ENCODE results near the gene PER2.

PER2 gene

GRCh38 chr2:238243496-238244076, 44.8 kb downstream of the PER2 start:
- DNase-seq, result no peak

GRCh38 chr2:238242731-238243495, 45.5 kb downstream of the PER2 start:
- DNase-seq, result no peak

- DNase-seq, result no peak
Observed at GRCh38 chr2:238241970-238242369, 46.4 kb downstream of the PER2 start.

- peak; percentile 86 for DNase-seq
Observed at GRCh38 chr2:238240757-238241711, 47.4 kb downstream of the PER2 start.

- peak; percentile 93 for DNase-seq
Observed at GRCh38 chr2:238239863-238240756, 48.3 kb downstream of the PER2 start, which contains the start of gene HES6. Gene HES6, minus strand, starts transcription at chr2:238240038. Its CDS starts 133 bp downstream, at chr2:238239905.

GRCh38 chr2:238239543-238239862, 48.9 kb downstream of the PER2 start:
- no peak for DNase-seq

- DNase-seq, result no peak
Observed at GRCh38 chr2:238238766-238239542, 49.5 kb downstream of the PER2 start.

- no peak for DNase-seq
Observed at GRCh38 chr2:238238311-238238765, 50.1 kb downstream of the PER2 start.

- no peak for DNase-seq
Observed at GRCh38 chr2:238237431-238238135, 50.8 kb downstream of the PER2 start.

- no peak for DNase-seq
Observed at GRCh38 chr2:238236571-238236970, 51.8 kb downstream of the PER2 start.

- DNase-seq, result no peak
Observed at GRCh38 chr2:238235856-238236255, 52.6 kb downstream of the PER2 start.

GRCh38 chr2:238235331-238235732, 53.1 kb downstream of the PER2 start:
- no peak for DNase-seq

GRCh38 chr2:238233625-238234024, 54.8 kb downstream of the PER2 start:
- no peak for DNase-seq

GRCh38 chr2:238231809-238232208, 56.6 kb downstream of the PER2 start:
- no peak for DNase-seq

- peak; percentile 83 for DNase-seq
Observed at GRCh38 chr2:238231251-238231793, 57.1 kb downstream of the PER2 start.

GRCh38 chr2:238230699-238231098, 57.7 kb downstream of the PER2 start:
- DNase-seq, result no peak

GRCh38 chr2:238228700-238229099, 59.7 kb downstream of the PER2 start:
- no peak for DNase-seq

GRCh38 chr2:238227587-238228032, 60.8 kb downstream of the PER2 start:
- DNase-seq, result no peak

GRCh38 chr2:238226698-238227586, 61.5 kb downstream of the PER2 start:
- no peak for DNase-seq
